ENCODE results near the gene SV2C.
"Not testable (repeated sequence)": the region's sequence is repeated elsewhere in the genome, so short reads cannot be mapped to it uniquely, and the experiment has no call there.

The SV2C gene

GRCh38 chr5:76298852-76299251 lies 215.7 kb downstream of the SV2C start:
- no peak for DNase-seq
- Histone ChIP-seq H3K4me3 (ENCODE audit: low read depth, low read length) (no peak overlapping the region), H3K27ac (no peak overlapping the region), H3K36me3 (replicated peaks) (no peaks in the 10 kb centered on the region), H3K27me3 (replicated peaks) (no peaks in the 10 kb centered on the region)
- in situ Hi-C loops (cut with HindIII; ENCODE audit: low pct_ligation_motif_present, low sequenced_read_pairs), result no loop called here
- TF ChIP-seq CTCF (IDR thresholded peaks at IDR 0.05; ENCODE audit: low read depth, low read length, missing control alignments), result no peak

DNA sequence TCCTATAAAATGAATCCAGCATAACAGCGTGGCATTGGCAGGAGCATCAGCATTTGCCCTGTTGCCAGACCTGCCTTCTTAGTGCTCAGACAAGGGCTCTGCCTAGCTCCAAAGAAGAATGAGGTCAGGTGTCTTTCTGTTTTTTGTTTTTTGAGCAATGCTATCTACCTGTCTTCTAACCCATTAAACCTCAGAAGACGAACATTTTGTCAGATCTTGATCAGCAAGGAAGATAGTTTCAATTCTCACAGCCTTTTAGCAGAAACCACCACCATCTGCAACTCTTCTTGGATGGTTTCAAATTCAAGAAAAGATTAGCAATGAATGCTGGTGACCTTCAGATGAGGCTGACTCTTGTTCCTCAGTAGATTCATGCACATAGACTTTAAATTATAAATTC lies 216.4 kb downstream of the SV2C start:
- DNase-seq, result no peak

GRCh38 chr5:76301932-76302331 lies 218.7 kb downstream of the SV2C start:
- in situ Hi-C loops (cut with HindIII; ENCODE audit: low pct_ligation_motif_present, low sequenced_read_pairs); H3K36me3 ChIP-seq (replicated peaks); H3K27me3 ChIP-seq (replicated peaks); H3K4me3 ChIP-seq (ENCODE audit: low read depth, low read length); H3K27ac ChIP-seq; DNase-seq: not testable (repeated sequence)

More for the DNA sequence above, 216.4 kb downstream of the SV2C start:
- H3K27ac ChIP-seq, result no peak overlapping the region
- in situ Hi-C loops (cut with HindIII; ENCODE audit: low pct_ligation_motif_present, low sequenced_read_pairs), result no loop called here
- H3K36me3 ChIP-seq (replicated peaks), result no peaks in the 10 kb centered on the region
- H3K27me3 ChIP-seq (replicated peaks), result no peaks in the 10 kb centered on the region
- TF ChIP-seq CTCF (IDR thresholded peaks at IDR 0.05; ENCODE audit: low read depth, low read length, missing control alignments), result no peak
- H3K4me3 ChIP-seq (ENCODE audit: low read depth, low read length), result no peak overlapping the region

DNA sequence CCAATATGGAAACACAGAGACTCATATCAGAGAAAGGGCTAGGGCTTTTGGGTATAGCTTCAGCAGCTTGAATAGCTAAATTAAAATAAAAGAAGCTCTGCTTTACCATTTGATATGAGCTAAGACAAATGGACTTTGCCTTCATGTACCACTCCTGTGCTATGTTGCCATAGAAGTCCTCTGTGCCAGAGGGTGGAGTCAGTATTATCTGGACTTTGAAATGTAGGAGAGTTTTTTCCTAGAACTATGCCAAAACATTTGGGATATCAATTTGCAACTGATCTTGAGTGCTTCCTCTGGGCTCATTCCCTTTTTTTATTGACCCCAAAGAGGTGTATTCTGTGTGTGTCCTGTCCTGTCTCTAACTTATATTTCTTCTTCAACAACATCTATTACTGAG lies 219.5 kb downstream of the SV2C start:
- H3K4me3 ChIP-seq (ENCODE audit: low read depth, low read length); in situ Hi-C loops (cut with HindIII; ENCODE audit: low pct_ligation_motif_present, low sequenced_read_pairs); DNase-seq; H3K36me3 ChIP-seq (replicated peaks); H3K27ac ChIP-seq; H3K27me3 ChIP-seq (replicated peaks): not testable (repeated sequence)

GRCh38 chr5:76303921-76304320 lies 220.7 kb downstream of the SV2C start:
- DNase-seq, result no peak
- TF ChIP-seq CTCF (IDR thresholded peaks at IDR 0.05; ENCODE audit: low read depth, low read length, missing control alignments), result no peak
- H3K4me3 ChIP-seq (ENCODE audit: low read depth, low read length), result no peak overlapping the region

GRCh38 chr5:76305269-76305668 lies 222.1 kb downstream of the SV2C start:
- in situ Hi-C loops (cut with HindIII; ENCODE audit: low pct_ligation_motif_present, low sequenced_read_pairs), result no loop called here
- no peak overlapping the region for H3K4me3 ChIP-seq (ENCODE audit: low read depth, low read length)
- H3K27me3 ChIP-seq (replicated peaks), result no peaks in the 10 kb centered on the region
- no peaks in the 10 kb centered on the region for H3K36me3 ChIP-seq (replicated peaks)
- TF ChIP-seq CTCF (IDR thresholded peaks at IDR 0.05; ENCODE audit: low read depth, low read length, missing control alignments), result no peak
- H3K27ac ChIP-seq, result no peak overlapping the region
- DNase-seq, result no peak

More at GRCh38 chr5:76303921-76304320, 220.7 kb downstream of the SV2C start:
- Histone ChIP-seq H3K27ac (no peak overlapping the region), H3K36me3 (replicated peaks) (no peaks in the 10 kb centered on the region), H3K27me3 (replicated peaks) (no peaks in the 10 kb centered on the region)
- in situ Hi-C loops (cut with HindIII; ENCODE audit: low pct_ligation_motif_present, low sequenced_read_pairs), result no loop called here

GRCh38 chr5:76305775-76306174 lies 222.6 kb downstream of the SV2C start:
- no peak overlapping the region for H3K27ac ChIP-seq
- no peak for TF ChIP-seq CTCF (IDR thresholded peaks at IDR 0.05; ENCODE audit: low read depth, low read length, missing control alignments)
- no peaks in the 10 kb centered on the region for H3K36me3 ChIP-seq (replicated peaks)
- H3K4me3 ChIP-seq (ENCODE audit: low read depth, low read length), result no peak overlapping the region
- no peaks in the 10 kb centered on the region for H3K27me3 ChIP-seq (replicated peaks)
- no peak for DNase-seq
- in situ Hi-C loops (cut with HindIII; ENCODE audit: low pct_ligation_motif_present, low sequenced_read_pairs), result no loop called here

Measured in brain microvascular endothelial cell (primary cell).